Stimulated activated CD8-positive, alpha-beta memory T cell treated with anti-CD3 and anti-CD28 coated beads, Interleukin-15, amount 100 ng/mL, for 24 hours (primary cell): Measurements from ENCODE around the gene TRIAP1.
A peak's percentile ranks its signal among the peaks of the same experiment; 100 is the strongest.
"Not testable (repeated sequence)": the region's sequence is repeated elsewhere in the genome, so short reads cannot be mapped to it uniquely, and the experiment has no call there.

Experiments
- DNase-seq: peaks from one replicate; pipeline ENCODE4 v3.0.0-alpha.2; 2020; ENCODE audit warnings: low read depth

Gene TRIAP1

GRCh38 chr12:120445911-120446843 lies at the start of gene TRIAP1, which contains the start of gene GATC:
Gene TRIAP1, minus strand, starts transcription at chr12:120446384. Its CDS starts 12 bp downstream, at chr12:120446372.
Gene GATC, plus strand, starts transcription at chr12:120446444. Its CDS starts 37 bp downstream, at chr12:120446481.
- DNase-seq, result peak; percentile 88

DNA sequence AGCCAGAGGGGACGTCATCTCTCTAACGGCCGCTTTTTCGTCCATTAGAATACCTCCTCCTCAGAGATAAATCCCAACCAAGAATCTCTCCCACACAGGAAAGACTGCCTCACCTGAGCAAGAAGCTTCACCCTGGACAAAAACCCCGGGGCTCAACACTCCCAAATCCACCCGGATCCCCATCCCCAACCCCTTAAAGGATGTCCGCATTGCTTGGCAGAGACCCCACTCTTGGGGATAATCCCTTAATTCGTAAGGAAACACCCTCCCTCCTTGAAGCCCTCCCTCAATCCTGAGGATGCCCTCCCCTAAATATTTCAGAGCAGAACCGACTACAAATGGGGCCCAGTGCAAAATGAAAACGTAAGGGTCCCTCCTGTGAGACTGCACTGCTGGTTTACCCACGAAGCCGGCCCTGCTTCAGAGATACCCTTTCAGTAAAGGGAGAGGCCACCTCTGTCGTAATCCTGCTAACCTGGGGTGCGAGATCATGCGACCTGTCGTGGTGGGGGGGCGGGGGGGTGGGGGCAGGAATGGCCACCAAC lies 49.1 kb upstream of the TRIAP1 start:
- DNase-seq, result no peak

GRCh38 chr12:120490833-120491512 lies 44.8 kb upstream of the TRIAP1 start:
- DNase-seq, result no peak

DNA sequence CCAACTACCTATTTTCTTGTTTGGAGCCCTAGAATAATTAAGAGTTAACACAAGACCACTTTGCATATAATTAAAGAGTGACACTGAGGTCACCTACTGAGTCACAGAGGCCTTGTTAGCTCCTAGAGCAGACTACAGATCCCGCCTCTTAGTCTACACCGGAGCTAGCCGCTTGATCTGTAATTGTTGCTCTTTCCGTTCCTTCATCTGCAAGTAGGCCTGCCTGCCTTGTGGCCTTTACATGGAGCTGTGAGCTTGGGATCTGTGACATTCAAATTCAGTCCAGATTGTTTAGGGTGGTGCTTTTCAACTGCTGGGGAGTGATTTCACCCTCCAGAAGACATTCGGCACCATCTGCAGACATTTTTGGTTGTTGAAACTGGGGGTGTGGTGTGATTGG lies 44.1 kb upstream of the TRIAP1 start:
- no peak for DNase-seq

DNA sequence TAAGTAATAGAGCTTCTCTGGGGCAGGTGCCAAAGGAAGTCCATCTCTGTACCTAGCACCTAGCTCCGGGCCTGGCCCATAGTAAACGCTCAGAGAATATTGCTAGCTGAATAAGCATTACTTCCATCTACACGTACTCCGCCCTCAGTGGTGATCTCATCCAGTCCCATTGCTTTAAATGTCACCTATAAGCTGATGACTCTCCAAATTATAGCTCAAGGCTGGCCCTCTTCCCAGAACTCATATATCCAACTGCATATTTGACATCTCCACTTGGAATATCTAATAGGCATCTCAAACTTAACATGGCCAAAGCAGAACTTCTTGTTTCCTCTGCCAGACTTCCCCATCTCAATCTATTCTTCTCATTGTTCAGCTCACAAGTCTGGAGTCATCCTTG lies 42.8 kb upstream of the TRIAP1 start:
- DNase-seq, result no peak

GRCh38 chr12:120488057-120488640 lies 42.0 kb upstream of the TRIAP1 start:
- DNase-seq, result no peak

DNA sequence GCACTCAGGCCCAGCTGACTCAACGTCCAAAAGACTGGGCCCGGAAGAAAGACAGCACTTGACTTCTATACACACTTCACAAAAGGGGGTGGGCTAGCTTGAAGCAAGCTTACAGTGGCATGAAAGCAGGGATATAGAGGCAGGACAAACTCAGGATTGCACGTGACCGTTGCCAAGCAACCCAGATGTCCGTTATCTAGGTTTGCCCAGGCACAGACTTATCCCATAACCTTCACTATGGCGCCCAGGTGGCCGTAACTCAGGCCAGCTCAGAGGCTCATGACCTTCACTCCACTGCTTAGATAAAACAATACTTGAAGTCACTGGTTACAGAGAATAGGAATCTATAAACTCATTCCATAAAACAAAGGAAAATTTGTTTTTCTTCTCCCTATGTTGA lies 41.4 kb upstream of the TRIAP1 start:
- not testable (repeated sequence) for DNase-seq

DNA sequence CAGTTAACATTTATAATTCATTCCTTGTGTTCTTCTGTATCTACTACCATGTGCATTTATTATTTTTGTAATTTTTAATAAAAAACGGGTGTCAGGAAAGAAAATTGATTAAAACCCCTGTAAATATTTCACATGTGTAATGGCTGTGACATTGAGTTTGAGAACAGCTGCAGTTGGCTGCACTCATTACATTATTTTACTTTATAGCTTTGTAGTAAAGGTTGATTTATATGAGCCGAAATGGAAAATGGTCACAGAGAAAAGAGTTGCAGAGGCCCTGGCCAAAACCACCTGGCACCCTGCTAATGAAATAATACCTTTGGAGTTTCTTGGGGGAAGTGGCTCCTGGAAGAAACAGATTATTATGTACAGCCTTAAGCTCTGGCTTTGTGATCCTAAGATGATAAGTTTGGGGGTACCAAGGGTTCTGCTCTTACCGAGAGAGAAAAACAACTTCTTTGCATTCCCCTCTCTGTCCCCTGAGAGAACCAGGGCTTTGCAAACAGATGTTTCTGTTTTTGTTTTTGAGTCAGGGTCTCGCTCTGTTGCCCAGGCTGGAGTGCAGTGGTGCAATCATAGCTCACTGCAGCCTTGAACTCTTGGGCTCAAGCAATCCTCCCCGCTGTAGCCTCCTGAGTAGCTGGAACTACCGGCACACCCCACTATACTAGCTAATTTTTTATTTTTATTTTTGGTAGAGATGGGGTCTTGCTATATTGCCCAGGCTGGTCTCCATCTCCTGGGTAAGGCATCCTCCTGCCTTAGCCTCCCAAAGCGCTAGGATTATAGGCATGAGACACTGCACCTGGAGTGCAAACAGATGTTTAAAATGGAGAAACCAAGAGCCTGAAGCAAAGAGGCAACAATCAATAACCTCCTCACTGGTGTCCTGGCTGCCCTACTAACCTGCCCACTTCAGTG lies 40.0 kb upstream of the TRIAP1 start:
- no peak for DNase-seq

GRCh38 chr12:120483621-120484020 lies 37.4 kb upstream of the TRIAP1 start:
- no peak for DNase-seq

GRCh38 chr12:120481022-120481767 lies 35.0 kb upstream of the TRIAP1 start:
- no peak for DNase-seq

- DNase-seq, result no peak
These were observed 34.0 kb upstream of the TRIAP1 start for GRCh38 chr12:120480211-120480610.

DNA sequence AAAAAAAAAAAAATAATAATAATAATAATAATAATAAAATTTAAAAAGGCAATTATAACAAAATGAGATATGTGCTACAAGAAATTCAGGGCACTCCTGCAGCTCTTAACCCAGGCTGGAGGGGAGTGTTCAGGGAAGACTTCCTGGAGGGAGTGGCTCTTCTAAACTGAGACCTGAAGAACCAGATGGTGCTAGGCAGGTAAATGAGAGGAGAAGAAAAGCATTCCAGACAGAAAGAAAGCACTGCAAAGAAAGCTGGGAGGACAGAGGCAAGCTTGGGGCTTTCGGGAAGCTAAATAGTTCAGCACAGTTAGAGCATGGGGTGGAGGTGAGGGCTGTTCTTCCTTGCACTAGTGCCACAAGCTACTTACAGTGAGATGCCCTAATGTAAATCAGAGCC lies 33.3 kb upstream of the TRIAP1 start:
- no peak for DNase-seq

- no peak for DNase-seq
These were observed 29.5 kb upstream of the TRIAP1 start for GRCh38 chr12:120475643-120476042.

DNA sequence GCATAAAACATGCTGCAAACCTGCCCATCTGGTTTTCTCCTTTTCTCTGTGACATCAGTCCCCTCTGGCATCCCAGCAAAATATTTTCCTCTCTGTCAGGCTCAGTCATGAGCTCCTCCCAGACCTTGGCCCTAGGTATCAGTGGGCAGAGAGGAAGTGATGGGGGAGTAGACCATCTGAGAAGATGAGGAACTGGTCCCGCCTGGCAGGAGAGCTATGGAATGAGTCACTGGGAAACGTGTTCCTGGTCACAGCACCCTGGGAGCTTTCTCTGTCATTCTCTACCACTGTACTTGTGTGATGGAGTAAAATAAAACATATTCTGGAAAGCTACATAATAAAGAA lies 28.4 kb upstream of the TRIAP1 start:
- no peak for DNase-seq

DNA sequence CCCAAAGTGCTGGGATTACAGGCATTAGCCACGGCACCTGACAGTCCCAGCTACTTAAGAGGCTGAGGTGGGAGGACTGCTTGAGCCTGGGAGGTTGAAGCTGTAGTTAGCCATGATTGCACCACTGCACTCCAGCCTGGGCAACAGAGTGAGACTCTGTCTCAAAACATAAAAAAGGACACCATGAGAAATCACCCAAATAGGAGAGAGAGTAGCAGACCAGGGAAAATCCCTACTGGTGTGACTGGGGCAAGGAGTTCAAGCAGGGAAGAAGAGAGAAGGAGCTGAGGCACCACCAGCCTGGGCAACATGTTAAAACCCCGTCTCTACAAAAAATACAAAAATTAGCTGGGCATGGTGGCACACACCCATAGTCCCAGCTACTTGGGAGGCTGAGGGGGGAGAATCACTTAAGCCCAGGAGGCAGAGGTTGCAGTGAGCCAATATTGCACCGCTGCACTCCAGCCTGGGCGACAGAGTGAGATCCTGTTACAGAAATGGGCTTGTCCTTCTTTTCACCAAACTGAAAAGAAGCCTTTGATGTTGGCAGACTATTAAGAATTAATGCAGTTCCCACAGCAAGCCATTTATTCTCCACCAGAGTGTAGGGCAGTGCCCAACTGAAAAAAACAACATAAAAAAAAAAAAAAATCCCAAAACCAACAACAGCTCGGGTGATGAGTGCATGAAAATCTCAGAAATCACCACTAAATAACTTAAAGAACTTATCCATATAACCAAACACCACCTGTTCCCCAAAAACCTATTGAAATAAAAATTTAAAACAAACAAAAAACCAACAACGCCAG lies 27.8 kb upstream of the TRIAP1 start:
- no peak for DNase-seq

DNA sequence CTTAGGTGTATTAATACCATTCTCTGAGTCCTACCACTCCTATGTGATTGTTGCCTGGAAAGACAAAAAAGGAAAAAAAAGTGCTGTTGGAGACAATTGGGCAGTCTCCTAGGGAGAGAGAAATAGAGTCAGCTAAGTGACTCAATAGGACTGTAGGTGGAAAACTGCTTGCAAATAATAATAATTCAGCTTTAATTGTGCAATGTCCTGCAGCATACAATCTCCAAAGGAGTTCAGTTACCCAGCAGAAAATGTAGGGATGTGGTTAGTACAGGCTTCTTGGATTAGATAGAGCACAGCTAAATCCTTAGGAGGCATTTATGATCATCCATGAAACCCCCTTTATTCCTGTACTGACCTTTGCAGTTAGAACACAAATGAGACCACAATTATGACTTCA lies 26.3 kb upstream of the TRIAP1 start:
- no peak for DNase-seq

GRCh38 chr12:120470150-120470784 lies 24.1 kb upstream of the TRIAP1 start:
- DNase-seq, result no peak

DNA sequence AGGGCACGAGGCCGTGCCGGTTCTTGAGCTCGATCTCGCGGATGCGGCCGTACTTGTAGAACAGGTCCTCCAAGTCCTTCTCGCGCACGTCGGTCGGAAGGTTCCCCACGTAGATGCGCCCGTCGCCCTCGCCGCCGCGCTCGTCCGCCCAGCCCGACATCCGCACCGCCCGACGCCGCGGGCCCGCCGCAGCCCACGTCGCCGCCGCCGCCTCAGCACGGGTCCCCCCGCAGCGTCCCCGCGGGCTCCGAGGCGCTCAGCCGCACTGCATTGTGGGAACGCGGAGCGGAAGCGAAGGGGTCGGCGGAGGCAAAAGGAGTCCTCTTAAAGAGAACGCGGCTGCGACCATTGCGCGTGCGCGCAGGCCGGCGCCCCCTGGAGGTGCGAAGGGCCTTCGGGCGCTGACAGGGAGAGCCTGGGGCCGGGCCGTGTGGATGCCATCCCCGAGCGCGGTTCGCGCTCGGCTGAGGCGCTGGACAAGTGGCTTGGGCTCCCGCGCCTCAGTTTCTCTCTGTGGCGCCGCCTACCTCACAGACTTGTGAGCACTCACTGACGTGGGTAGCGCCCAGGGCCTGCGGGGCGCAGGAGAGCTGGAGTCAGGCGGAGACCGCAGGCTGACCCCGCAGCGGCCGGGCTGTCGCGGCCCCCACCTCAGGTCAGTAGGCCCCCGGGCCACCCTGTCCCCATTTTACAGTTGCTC lies 23.4 kb upstream of the TRIAP1 start, which contains the start of gene SRSF9:
Gene SRSF9, minus strand, starts transcription at position 299 of the 700 bp plus-strand sequence. Its CDS starts 139 bp downstream, at position 160.
- peak; percentile 97 for DNase-seq
